ENCODE data around the gene NUMA1.

- TF ChIP-seq CTCF (IDR thresholded peaks at IDR 0.05; ENCODE audit: low read depth, low read length, missing input control) = no peak
- no peak for TF ChIP-seq FOXA1 (IDR thresholded peaks at IDR 0.05)
- TF ChIP-seq JUND (IDR thresholded peaks at IDR 0.05) = no peak
- TF ChIP-seq MAX (IDR thresholded peaks at IDR 0.05) = no peak
Measured at GRCh38 chr11:72075756-72076155, 4.6 kb downstream of the NUMA1 start.

All from liver (tissue), 3 donors.